Common myeloid progenitor, CD34-positive (primary cell): ENCODE results near the gene KMT2E.
"Not testable (repeated sequence)": the region's sequence is repeated elsewhere in the genome, so short reads cannot be mapped to it uniquely, and the experiment has no call there.

Source experiments
- CTCF ChIA-PET: fragments of 350-600 bp; sonication (Branson Sonifier 250); formaldehyde crosslinking; loops from one replicate; lab custom pipeline; 2021; ENCODE audit warnings: antibody characterized with exemption; lab: Charles Lee
- POLR2A ChIA-PET: fragments of 350-600 bp; sonication (Branson Sonifier 250); formaldehyde crosslinking; loops from one replicate; lab custom pipeline; 2021; ENCODE audit warnings: antibody characterized with exemption; lab: Charles Lee
- DNase-seq, 3 donors: peaks; one replicate each; pipeline versions ENCODE4 v3.0.0 to v3.0.0-alpha.2; 2013
- H3K27ac ChIP-seq, 2 experiments: 1 replicate in 1 of 2; 2 replicates in 1 of 2; pipeline ENCODE4 v1.7.0; 2013; ENCODE audit warnings: inconsistent platforms in 2 of 2, low read length in 2 of 2, mild to moderate bottlenecking in 2 of 2, low read depth in 1 of 2, moderate library complexity in 1 of 2; ENCODE audit not compliant: severe bottlenecking in 2 of 2, insufficient read depth in 1 of 2, poor library complexity in 1 of 2
- H3K27me3 ChIP-seq, 5 experiments: replicated peaks in 2 of 5; 1 replicate in 3 of 5; 2 replicates in 2 of 5; pipeline versions ENCODE4 v1.6.1 to v1.7.0; 2013; ENCODE audit warnings: low read length in 4 of 5, mild to moderate bottlenecking in 2 of 5, moderate library complexity in 2 of 5, inconsistent platforms in 1 of 5; ENCODE audit not compliant: insufficient read depth in 5 of 5, control insufficient read depth in 4 of 5
- H3K36me3 ChIP-seq, 4 experiments: 1 replicate in 2 of 4; 2 replicates in 2 of 4; pipeline versions ENCODE4 v1.6.1 to v1.7.0; 2013; ENCODE audit warnings: low read length in 3 of 4, control low read depth in 1 of 4, mild to moderate bottlenecking in 1 of 4; ENCODE audit not compliant: control insufficient read depth in 4 of 4, insufficient read depth in 4 of 4
- H3K4me1 ChIP-seq, 4 experiments: 1 replicate in 3 of 4; 2 replicates in 1 of 4; pipeline versions ENCODE4 v1.6.1 to v1.7.1; 2013; ENCODE audit warnings: low read length in 3 of 4, mild to moderate bottlenecking in 3 of 4, control low read depth in 1 of 4, inconsistent platforms in 1 of 4, moderate library complexity in 1 of 4; ENCODE audit not compliant: control insufficient read depth in 4 of 4, insufficient read depth in 4 of 4; ENCODE audit errors: control extremely low read depth in 1 of 4
- H3K4me3 ChIP-seq, 7 experiments: 1 replicate in 4 of 7; 2 replicates in 3 of 7; pipeline versions ENCODE4 v1.5.1 to v1.7.0; 2013; ENCODE audit warnings: mild to moderate bottlenecking in 7 of 7, low read length in 6 of 7, moderate library complexity in 6 of 7, inconsistent platforms in 2 of 7, low read depth in 2 of 7, control low read depth in 1 of 7; ENCODE audit not compliant: insufficient read depth in 4 of 7, control insufficient read depth in 1 of 7; ENCODE audit errors: extremely low read depth in 1 of 7
- H3K9me3 ChIP-seq, 5 experiments: 1 replicate in 4 of 5; 2 replicates in 1 of 5; pipeline versions ENCODE4 v1.6.1 to v1.7.1; 2013; ENCODE audit warnings: low read length in 4 of 5, mild to moderate bottlenecking in 2 of 5, inconsistent platforms in 1 of 5, low read depth in 1 of 5, moderate library complexity in 1 of 5; ENCODE audit not compliant: control insufficient read depth in 4 of 5, insufficient read depth in 2 of 5; ENCODE audit errors: control extremely low read depth in 1 of 5
- WGBS: methylation state at CpG from one replicate; pipeline ENCODE4 v1.1.5; 2013; ENCODE audit not compliant: insufficient coverage; 5-methylcytosine and 5-hydroxymethylcytosine counted together

Gene KMT2E

DNA sequence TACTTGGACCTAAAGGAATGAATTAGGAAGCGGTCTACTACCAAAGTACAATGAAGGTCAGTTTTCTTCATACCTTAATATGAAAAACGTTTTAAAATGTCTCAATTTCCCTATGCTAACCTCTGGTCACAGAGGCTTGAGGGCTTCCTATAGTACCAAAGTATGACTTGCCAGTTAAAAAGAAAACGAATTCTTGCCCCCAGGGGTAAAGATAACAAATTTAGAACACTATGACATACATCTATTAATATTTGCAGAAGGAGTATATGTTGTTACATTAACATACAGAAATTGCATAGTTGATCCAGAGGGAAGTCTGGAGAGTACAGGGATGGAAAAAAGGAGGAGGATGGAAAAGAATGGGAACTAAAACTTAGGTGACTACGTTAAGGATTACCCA is 13.8 kb upstream of the KMT2E start:
- POLR2A ChIA-PET = no interaction called here
- Histone ChIP-seq H3K9me3 (no peaks in the 10 kb centered on the region), H3K27me3 (no peaks in the 10 kb centered on the region), H3K4me1 (peaks cover 0 to 14% (median 5%) of the 10 kb centered on the region in 4 experiments), H3K36me3 (peaks cover 2 to 26% (median 9%) of the 10 kb centered on the region in 4 experiments), H3K4me3 (no peak overlapping the region), H3K27ac (peak overlapping the region in 1 of 2 experiments; percentile 5)
- WGBS = no CpG with 5 or more reads among the region's 4 CpGs
- no peak for DNase-seq
- CTCF ChIA-PET = no interaction called here

DNA sequence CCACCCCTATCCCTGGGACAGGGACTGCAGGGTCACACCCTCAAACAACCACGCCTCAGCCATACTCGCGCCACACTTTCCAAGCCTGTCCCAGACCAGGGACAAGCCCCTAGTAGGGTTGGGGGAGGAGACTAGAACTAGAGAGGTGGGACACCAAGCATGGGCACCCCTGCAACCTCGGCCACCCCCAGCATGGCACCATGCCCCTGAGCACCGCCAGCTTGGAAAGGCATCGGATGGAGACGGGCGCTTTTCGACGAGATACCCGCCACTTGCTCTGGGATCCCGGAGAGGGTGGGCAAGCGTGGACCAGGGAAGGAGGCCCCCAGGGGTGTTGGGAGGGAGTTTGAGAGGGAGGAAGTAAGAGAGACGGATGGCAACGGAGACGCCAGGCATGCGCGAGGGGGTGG is 13.1 kb upstream of the KMT2E start:
- Histone ChIP-seq H3K4me3 (no peak overlapping the region), H3K27me3 (no peaks in the 10 kb centered on the region), H3K4me1 (peaks cover 0 to 14% (median 5%) of the 10 kb centered on the region in 4 experiments), H3K36me3 (peaks cover 0 to 26% (median 9%) of the 10 kb centered on the region in 4 experiments), H3K27ac (peak overlapping the region in 1 of 2 experiments; percentile 5), H3K9me3 (no peaks in the 10 kb centered on the region)
- POLR2A ChIA-PET = interaction anchor here (1.6 kb wide), 1 partner anchor 12 kb away, joined by 9 read pairs; the partner anchor contains the start of gene KMT2E
- no peak for DNase-seq
- 98% methylated on average over 14 of the region's 18 CpGs for WGBS
- CTCF ChIA-PET = interaction anchor here (1.4 to 18.2 kb wide), 4 partner anchors 10 to 40 kb away, joined by 4 to 316 read pairs (median 10); no protein-coding TSS in a partner anchor

DNA sequence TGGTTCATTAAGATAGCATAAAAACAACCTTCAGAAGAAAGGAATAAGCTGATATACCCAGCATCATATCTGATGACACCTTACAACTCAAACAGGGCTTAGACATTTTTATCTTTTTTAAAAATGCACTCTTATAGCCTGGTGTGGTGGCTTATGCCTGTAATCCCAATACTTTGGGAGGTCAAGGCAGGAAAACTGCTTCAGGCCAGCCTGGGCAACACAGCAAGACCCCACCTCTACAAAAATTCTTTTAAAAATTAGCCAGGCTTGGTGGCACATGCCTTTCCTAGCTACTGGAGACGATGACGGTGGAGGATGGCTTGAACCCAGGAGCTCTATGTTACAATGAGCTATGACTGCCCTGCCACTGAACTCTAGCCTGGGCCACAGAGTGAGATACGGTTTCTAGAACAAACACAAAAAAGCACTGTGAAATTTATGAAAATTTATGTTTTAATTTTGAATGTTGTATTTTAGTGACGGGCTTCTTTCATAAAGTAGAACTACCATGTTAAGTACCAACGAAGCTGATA is 12.3 kb upstream of the KMT2E start:
- peaks cover 0 to 21% (median 6%) of the 10 kb centered on the region in 4 experiments for H3K4me1 ChIP-seq
- peak overlapping the region in 1 of 2 experiments; percentile 5 for H3K27ac ChIP-seq
- WGBS = 97% methylated on average over 3 of the region's 5 CpGs
- H3K9me3 ChIP-seq = no peaks in the 10 kb centered on the region
- H3K4me3 ChIP-seq = no peak overlapping the region
- DNase-seq = no peak
- peaks cover 3 to 23% (median 8%) of the 10 kb centered on the region in 4 experiments for H3K36me3 ChIP-seq
- H3K27me3 ChIP-seq = no peaks in the 10 kb centered on the region
- CTCF ChIA-PET = interaction anchor here (1.2 to 18.2 kb wide), 5 partner anchors 9 to 39 kb away, joined by 3 to 316 read pairs (median 6); no protein-coding TSS in a partner anchor
- POLR2A ChIA-PET = interaction anchor here (1.6 kb wide), 1 partner anchor 11 kb away, joined by 9 read pairs; the partner anchor contains the start of gene KMT2E

DNA sequence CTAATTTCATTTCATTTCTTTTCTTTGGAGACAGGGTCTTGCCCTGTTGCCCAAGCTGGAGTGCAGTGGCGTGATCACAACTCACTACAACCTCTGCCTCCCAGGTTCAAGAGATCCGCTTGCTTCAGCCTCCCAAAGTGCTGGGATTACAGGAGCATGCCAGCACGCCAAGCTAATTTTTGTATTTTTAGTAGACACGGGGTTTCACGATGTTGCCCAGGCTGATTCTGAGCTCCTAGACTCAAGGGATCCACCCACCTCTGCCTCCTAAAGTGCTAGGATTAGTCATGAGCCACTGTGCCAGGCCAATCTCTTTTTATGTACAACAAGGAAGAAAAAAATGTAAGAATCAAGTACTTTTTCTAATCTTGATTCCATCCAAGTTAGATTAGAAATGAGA is 10.7 kb upstream of the KMT2E start:
- no peaks in the 10 kb centered on the region for H3K9me3 ChIP-seq
- CTCF ChIA-PET = interaction anchor here (3.4 to 18.2 kb wide), 2 partner anchors 8 to 17 kb away, joined by 15 to 316 read pairs; no protein-coding TSS in a partner anchor
- peaks cover 3 to 25% (median 9%) of the 10 kb centered on the region in 4 experiments for H3K36me3 ChIP-seq
- no peak for DNase-seq
- H3K4me3 ChIP-seq = no peak overlapping the region
- H3K27ac ChIP-seq = peak overlapping the region in 1 of 2 experiments; percentile 71
- peaks cover 0 to 33% (median 13%) of the 10 kb centered on the region in 4 experiments for H3K4me1 ChIP-seq
- no peaks in the 10 kb centered on the region for H3K27me3 ChIP-seq
- WGBS = 100% methylated on average over 5 of the region's 5 CpGs
- POLR2A ChIA-PET = interaction anchor here (1.1 to 1.7 kb wide), 2 partner anchors 9 to 10 kb away, joined by 3 to 4 read pairs; no protein-coding TSS in a partner anchor

DNA sequence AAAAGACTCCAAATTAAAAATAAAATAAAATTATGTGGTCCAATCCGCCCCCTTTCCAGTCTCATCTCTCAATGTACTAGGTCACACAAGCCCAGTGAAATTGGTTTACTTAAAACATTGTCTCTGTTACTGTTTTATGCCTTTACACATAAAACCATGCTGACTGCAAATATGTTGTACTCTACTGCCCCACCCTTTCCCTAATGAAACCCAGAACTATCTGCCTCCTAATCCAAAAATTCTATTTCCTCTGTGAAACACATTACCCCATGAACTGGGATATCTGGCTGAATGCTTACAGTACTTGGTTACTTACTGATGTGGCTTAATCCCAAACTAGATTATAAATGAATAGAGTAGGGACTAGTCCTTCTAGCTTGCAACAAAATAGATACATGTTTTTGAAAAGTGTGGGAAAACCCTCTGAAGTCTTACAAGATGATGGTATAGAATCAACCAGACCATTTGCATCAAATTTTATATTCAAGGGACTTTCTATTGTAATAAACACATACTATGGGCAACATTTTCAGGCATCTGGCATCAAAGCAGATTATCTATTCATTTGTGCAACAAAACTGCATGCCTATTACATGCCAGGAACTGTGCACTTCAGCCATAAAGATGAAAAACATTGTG is 10.0 kb upstream of the KMT2E start:
- CTCF ChIA-PET = interaction anchor here (3.4 to 18.2 kb wide), 2 partner anchors 7 to 18 kb away, joined by 15 to 316 read pairs; no protein-coding TSS in a partner anchor
- POLR2A ChIA-PET = interaction anchor here (1.1 to 1.7 kb wide), 2 partner anchors 8 to 10 kb away, joined by 3 to 4 read pairs; no protein-coding TSS in a partner anchor
- H3K27me3 ChIP-seq = no peaks in the 10 kb centered on the region
- H3K36me3 ChIP-seq = peaks cover 3 to 30% (median 9%) of the 10 kb centered on the region in 4 experiments
- no peak overlapping the region for H3K4me3 ChIP-seq
- no peak for DNase-seq
- peak overlapping the region in 1 of 2 experiments; percentile 71 for H3K27ac ChIP-seq
- no CpG with 5 or more reads among the region's 1 CpG for WGBS
- peaks cover 4 to 40% (median 14%) of the 10 kb centered on the region in 4 experiments for H3K4me1 ChIP-seq
- no peaks in the 10 kb centered on the region for H3K9me3 ChIP-seq

DNA sequence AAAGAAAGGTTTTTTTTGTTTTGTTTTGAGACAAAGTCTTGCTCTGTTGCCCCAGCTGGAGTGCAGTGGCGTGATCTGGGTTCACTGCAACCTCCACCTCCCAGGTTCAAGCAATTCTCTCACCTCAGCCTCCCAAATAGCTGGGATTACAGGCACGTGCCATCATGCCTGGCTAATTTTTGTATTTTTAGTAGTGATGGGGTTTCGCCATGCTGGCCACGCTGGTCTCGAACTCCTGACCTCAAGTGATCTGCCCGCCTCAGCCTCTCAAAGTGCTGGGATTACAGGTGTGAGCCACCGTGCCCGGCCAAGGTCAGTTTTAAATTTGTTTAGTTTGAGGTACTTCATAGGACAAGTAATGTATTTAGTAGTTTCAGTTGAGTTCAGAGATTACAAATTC is 9.0 kb upstream of the KMT2E start:
- CTCF ChIA-PET = interaction anchor here (4.0 to 18.2 kb wide), 2 partner anchors 12 to 19 kb away, joined by 17 to 316 read pairs; no protein-coding TSS in a partner anchor
- Histone ChIP-seq H3K36me3 (peaks cover 3 to 30% (median 7%) of the 10 kb centered on the region in 4 experiments), H3K4me1 (peaks cover 10 to 49% (median 20%) of the 10 kb centered on the region in 4 experiments)
- WGBS = 98% methylated on average over 8 of the region's 8 CpGs
- H3K27ac ChIP-seq, H3K4me3 ChIP-seq, POLR2A ChIA-PET, DNase-seq, H3K27me3 ChIP-seq, H3K9me3 ChIP-seq: not testable (repeated sequence)
